ENCODE measurements around the gene RASD1. TPM values are rescaled to one million over a fixed set of nuclear protein-coding genes. Genes with fewer than 3 reads are reported as not detected.
"Not testable (repeated sequence)": the region's sequence is repeated elsewhere in the genome, so short reads cannot be mapped to it uniquely, and the experiment has no call there.

Gene RASD1
- polyA plus RNA-seq, 2 of the 4 experiments (the other 2 are of a cell fraction): 0.92 to 1.4 TPM

DNA sequence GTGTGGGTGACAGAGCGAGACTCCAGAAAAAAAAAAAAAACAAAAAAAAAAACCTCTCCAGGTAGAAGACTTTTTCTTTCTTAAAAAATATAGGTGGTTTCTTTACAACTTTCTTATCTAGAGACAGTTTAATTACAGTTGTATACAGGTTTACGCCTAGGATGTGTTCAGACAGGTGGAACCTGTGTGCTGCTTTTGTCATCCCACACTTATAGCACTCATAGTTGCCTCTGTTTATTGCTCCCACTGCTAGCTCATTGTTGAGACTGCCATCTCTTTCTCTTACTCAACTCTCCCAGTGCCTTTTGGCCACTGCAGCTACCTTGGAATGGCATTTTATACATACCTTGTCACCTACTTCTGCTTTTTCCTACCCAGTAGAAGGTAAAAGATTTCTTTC lies 38.5 kb downstream of the RASD1 start (continued):
- TF ChIP-seq E2F6 (IDR thresholded peaks at IDR 0.05; ENCODE audit: borderline replicate concordance, low read depth): no peak

- ChIA-PET POLR2A (no interaction called here), CTCF (interaction anchor here (0.8 to 1.6 kb wide), 6 partner anchors 16 to 186 kb away, joined by 3 to 7 read pairs (median 4); no protein-coding TSS in a partner anchor)
- no peaks in the 10 kb centered on the region for H3K4me1 ChIP-seq
- DNase-seq (ENCODE audit: low read depth in 1 of 2, low spot score in 1 of 2) (no peak), FAIRE-seq (no peak), ATAC-seq (no peak)
- H3K4me2 ChIP-seq: no peak overlapping the region
- no peaks in the 10 kb centered on the region for H3K9me3 ChIP-seq
- H3K4me3 ChIP-seq: no peak overlapping the region
- TF ChIP-seq ZSCAN20 (CRISPR knock-in tag; IDR thresholded peaks at IDR 0.05) (no peak), USF2 (IDR thresholded peaks at IDR 0.05) (no peak), HEYL (CRISPR knock-in tag; IDR thresholded peaks at IDR 0.05) (no peak), CHD2 (IDR thresholded peaks at IDR 0.05; ENCODE audit: low read length, partially characterized antibody) (no peak), MAZ (IDR thresholded peaks at IDR 0.05; ENCODE audit: borderline replicate concordance, low read depth, low read length) (no peak), RARB (CRISPR knock-in tag; IDR thresholded peaks at IDR 0.05) (no peak), ZC3H11A (IDR thresholded peaks at IDR 0.05) (no peak), RNF2 (IDR thresholded peaks at IDR 0.05; ENCODE audit: borderline replicate concordance, low read depth) (no peak), EHF (CRISPR knock-in tag; IDR thresholded peaks at IDR 0.05) (no peak), CBX8 (IDR thresholded peaks at IDR 0.05) (no peak), MYC (IDR thresholded peaks at IDR 0.05; ENCODE audit: borderline replicate concordance, low read length) (no peak), PHF8 (IDR thresholded peaks at IDR 0.05; ENCODE audit: borderline replicate concordance, low read depth) (no peak), CBX2 (IDR thresholded peaks at IDR 0.05; ENCODE audit: borderline replicate concordance, low read depth) (no peak)
- no peak overlapping the region for H3K27ac ChIP-seq
- WGBS (ENCODE audit: missing lambda C conversion rate): 64% methylated on average over 19 of the region's 19 CpGs
Observed at GRCh38 chr17:17456251-17456650, 39.9 kb downstream of the RASD1 start.

DNA sequence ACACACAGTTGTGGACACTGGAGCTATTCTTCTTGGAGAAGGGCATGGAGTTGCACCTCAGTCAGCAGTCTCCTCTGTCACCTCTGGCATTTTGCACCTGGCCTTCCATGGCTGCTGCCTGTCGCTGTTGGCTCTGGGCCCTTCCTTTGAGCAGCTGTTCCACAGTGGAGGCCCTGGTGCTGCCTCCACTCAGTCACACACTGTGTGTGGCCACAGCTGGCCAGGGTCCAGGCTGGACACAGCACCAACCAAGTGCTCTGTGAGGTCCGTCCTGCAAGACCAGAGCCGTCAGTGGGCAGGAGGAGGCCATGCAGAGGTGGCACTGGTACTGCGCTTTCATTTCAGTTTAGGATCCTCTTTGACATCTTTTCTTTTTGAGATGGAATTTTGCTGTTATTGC lies 41.0 kb downstream of the RASD1 start:
- FAIRE-seq (no peak), ATAC-seq (no peak), DNase-seq (ENCODE audit: low read depth in 1 of 2, low spot score in 1 of 2) (no peak)
- Histone ChIP-seq H3K4me3 (no peak overlapping the region), H3K4me1 (no peaks in the 10 kb centered on the region), H3K9me3 (no peaks in the 10 kb centered on the region), H3K27ac (no peak overlapping the region), H3K4me2 (no peak overlapping the region)
- 91% methylated on average over 4 of the region's 4 CpGs for WGBS (ENCODE audit: missing lambda C conversion rate)
- POLR2A ChIA-PET: no interaction called here
- TF ChIP-seq E2F6 (IDR thresholded peaks at IDR 0.05; ENCODE audit: borderline replicate concordance, low read depth): no peak
- no peak for TF ChIP-seq CEBPB (IDR thresholded peaks at IDR 0.05)
- TF ChIP-seq, protein P1, sequence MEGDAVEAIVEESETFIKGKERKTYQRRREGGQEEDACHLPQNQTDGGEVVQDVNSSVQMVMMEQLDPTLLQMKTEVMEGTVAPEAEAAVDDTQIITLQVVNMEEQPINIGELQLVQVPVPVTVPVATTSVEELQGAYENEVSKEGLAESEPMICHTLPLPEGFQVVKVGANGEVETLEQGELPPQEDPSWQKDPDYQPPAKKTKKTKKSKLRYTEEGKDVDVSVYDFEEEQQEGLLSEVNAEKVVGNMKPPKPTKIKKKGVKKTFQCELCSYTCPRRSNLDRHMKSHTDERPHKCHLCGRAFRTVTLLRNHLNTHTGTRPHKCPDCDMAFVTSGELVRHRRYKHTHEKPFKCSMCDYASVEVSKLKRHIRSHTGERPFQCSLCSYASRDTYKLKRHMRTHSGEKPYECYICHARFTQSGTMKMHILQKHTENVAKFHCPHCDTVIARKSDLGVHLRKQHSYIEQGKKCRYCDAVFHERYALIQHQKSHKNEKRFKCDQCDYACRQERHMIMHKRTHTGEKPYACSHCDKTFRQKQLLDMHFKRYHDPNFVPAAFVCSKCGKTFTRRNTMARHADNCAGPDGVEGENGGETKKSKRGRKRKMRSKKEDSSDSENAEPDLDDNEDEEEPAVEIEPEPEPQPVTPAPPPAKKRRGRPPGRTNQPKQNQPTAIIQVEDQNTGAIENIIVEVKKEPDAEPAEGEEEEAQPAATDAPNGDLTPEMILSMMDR (IDR thresholded peaks at IDR 0.05): no peak
- TF ChIP-seq RFX5 (IDR thresholded peaks at IDR 0.05): no peak
- no peak for TF ChIP-seq CHD4 (IDR thresholded peaks at IDR 0.05; ENCODE audit: borderline replicate concordance)
- no peak for TF ChIP-seq RCOR1 (IDR thresholded peaks at IDR 0.05; ENCODE audit: low read depth, low read length)
- TF ChIP-seq, protein P2, sequence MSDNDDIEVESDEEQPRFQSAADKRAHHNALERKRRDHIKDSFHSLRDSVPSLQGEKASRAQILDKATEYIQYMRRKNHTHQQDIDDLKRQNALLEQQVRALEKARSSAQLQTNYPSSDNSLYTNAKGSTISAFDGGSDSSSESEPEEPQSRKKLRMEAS (IDR thresholded peaks at IDR 0.05): no peak
- TF ChIP-seq HOXB5 (CRISPR knock-in tag; IDR thresholded peaks at IDR 0.05): no peak
- TF ChIP-seq CBX2 (IDR thresholded peaks at IDR 0.05; ENCODE audit: borderline replicate concordance, low read depth): no peak
- TF ChIP-seq CHD2 (IDR thresholded peaks at IDR 0.05; ENCODE audit: low read length, partially characterized antibody): no peak
- no peak for TF ChIP-seq EHF (CRISPR knock-in tag; IDR thresholded peaks at IDR 0.05)
- TF ChIP-seq JUNB (IDR thresholded peaks at IDR 0.05): no peak
- CTCF ChIA-PET: interaction anchor here (1.1 to 1.6 kb wide), 5 partner anchors 12 to 98 kb away, joined by 3 to 7 read pairs (median 5); no protein-coding TSS in a partner anchor

DNA sequence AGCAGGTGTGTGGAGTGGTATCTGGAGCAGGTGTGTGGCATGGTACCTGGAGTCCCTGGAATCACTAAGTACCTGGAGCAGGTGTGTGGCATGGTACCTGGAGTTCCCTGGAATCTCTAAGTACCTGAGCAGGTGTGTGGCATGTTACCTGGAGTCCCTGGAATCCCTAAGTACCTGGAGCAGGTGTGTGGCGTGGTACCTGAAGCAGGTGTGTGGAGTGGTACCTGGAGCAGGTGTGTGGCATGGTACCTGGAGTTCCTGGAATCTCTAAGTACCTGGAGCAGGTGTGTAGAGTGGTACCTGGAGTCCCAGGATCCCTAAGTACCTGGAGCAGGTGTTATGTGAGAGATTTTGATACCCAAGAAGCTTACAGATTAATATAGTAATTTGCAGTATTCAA lies 41.5 kb downstream of the RASD1 start:
- ATAC-seq; H3K4me1 ChIP-seq; FAIRE-seq; POLR2A ChIA-PET; DNase-seq (ENCODE audit: low read depth in 1 of 2, low spot score in 1 of 2); H3K9me3 ChIP-seq; H3K27ac ChIP-seq; H3K4me3 ChIP-seq; H3K4me2 ChIP-seq: not testable (repeated sequence)
- CTCF ChIA-PET: interaction anchor here (1.1 to 1.2 kb wide), 2 partner anchors 11 to 67 kb away, joined by 3 to 4 read pairs; no protein-coding TSS in a partner anchor
- 0% methylated on average over 1 of the region's 1 CpG for WGBS (ENCODE audit: missing lambda C conversion rate)

Data from A549 (cell line).